ENCODE data around the gene PLVAP.

DNA sequence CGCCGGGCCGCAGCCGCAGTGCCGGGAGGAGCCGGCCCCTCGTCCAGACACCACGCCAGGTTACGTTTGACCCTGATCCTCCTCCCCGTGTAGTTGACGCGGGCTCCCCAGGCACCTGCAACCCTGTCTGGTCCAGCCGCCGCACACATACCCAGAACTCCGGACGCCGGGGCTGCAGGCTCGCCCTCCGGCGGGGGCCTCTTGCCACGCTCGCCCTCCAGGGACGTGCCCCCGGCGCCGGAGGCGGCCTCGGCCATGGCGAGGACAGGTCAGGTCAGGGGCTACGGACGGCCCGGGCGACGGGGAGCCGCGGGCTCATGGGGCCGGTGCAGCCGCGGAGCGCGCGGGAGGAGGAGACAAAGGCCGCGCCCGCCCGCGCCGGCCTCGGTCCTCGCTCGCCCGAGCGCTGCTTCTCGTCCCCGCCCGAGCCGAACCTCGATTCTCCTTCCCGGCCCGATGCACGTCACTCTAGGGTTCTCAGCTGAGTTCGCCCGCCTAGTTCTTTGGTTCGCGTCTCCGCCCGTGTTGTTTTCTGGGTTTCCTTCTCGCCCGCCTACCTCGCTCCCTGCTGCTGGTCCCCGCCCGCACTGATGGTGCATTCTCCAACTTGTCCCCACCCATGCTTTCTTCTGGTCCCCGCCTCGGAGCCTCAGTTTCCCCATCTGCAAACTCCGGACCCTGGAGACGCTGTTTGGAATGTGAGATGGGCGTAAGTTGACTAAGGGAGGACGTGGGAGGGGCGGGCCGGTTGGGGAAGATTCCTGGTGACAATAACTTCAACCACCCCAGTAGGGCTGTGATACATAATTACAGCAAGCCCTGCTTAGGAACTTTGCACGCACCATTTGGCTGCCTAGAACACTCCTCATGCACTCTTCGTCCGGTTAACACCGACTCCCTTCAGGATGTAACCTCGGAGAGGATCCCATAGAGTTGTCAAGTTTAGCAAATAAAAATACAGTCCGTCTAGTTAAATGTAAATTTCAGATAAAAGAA lies 42.4 kb downstream of the PLVAP start, which contains the start of gene ANO8:
- TF ChIP-seq POLR2A (IDR thresholded peaks at IDR 0.05; ENCODE audit: low read length) (no peak), GATA1 (IDR thresholded peaks at IDR 0.05; ENCODE audit: low read depth, low read length) (no peak)

Measured in erythroblast (primary cell).